Fibroblast of pulmonary artery (primary cell): ENCODE measurements around the gene PSMD11.

Experiments used
- DNase-seq: peaks from one replicate; pipeline ENCODE4 v3.0.0-alpha.2; 2010; ENCODE audit warnings: low read depth
- H3K4me3 ChIP-seq: replicated peaks from 2 replicates; pipeline ENCODE4 v1.5.1; 2011; ENCODE audit warnings: low read depth, mild to moderate bottlenecking, control low read depth, low read length, moderate library complexity
- CTCF ChIP-seq: IDR thresholded peaks from 2 replicates; pipeline ENCODE4 v1.5.1; 2011; ENCODE audit warnings: mild to moderate bottlenecking, control low read depth, low read length, inconsistent platforms; ENCODE audit errors: missing control alignments

Gene PSMD11

GRCh38 chr17:32498391-32498790 lies 54.1 kb downstream of the PSMD11 start:
- DNase-seq, result no peak
- TF ChIP-seq CTCF, result no peak
- H3K4me3 ChIP-seq, result no peak overlapping the region

- TF ChIP-seq CTCF, result no peak
- no peak overlapping the region for H3K4me3 ChIP-seq
- no peak for DNase-seq
Observed at GRCh38 chr17:32502013-32502412, 57.7 kb downstream of the PSMD11 start.

- no peak overlapping the region for H3K4me3 ChIP-seq
- TF ChIP-seq CTCF, result no peak
Observed at GRCh38 chr17:32502710-32503109, 58.4 kb downstream of the PSMD11 start.

GRCh38 chr17:32503251-32504165 lies 59.2 kb downstream of the PSMD11 start:
- DNase-seq, result no peak
- H3K4me3 ChIP-seq, result no peak overlapping the region
- no peak for TF ChIP-seq CTCF

More at GRCh38 chr17:32502710-32503109, 58.4 kb downstream of the PSMD11 start:
- DNase-seq, result no peak

GRCh38 chr17:32504166-32504990 lies 60.1 kb downstream of the PSMD11 start:
- no peak overlapping the region for H3K4me3 ChIP-seq
- no peak for TF ChIP-seq CTCF
- no peak for DNase-seq

- TF ChIP-seq CTCF, result no peak
- DNase-seq, result no peak
- no peak overlapping the region for H3K4me3 ChIP-seq
Observed at GRCh38 chr17:32508926-32509325, 64.6 kb downstream of the PSMD11 start.
